SK-N-SH (cell line): Measurements from ENCODE around the gene SBNO1. TPM values are rescaled to one million over a fixed set of nuclear protein-coding genes. Genes with fewer than 3 reads are reported as not detected.

Experiments
- CTCF ChIA-PET: fragments of 300-600, 350-600 bp; formaldehyde crosslinking; extraction: SDS; loops from one replicate; lab custom pipeline; 2021; lab: Yijun Ruan, JAX
- POLR2A ChIA-PET: fragments of 350-600 bp; sonication (Branson Sonifier 250); formaldehyde crosslinking; extraction: SDS; loops from one replicate; lab custom pipeline; 2020; ENCODE audit warnings: antibody characterized with exemption, inconsistent platforms; lab: Yijun Ruan, JAX
- DNase-seq: peaks from one replicate; pipeline ENCODE4 v3.0.0; 2012
- H2AFZ ChIP-seq: fragments of 200-600 bp; sonication (generic); 2 replicates; pipeline ENCODE4 v1.8.1; 2016; ENCODE audit warnings: antibody characterized with exemption, mild to moderate bottlenecking, low read depth
- H3F3A ChIP-seq: fragments of 200-600 bp; sonication (generic); replicated peaks from 2 replicates; pipeline ENCODE3; 2016; ENCODE audit warnings: antibody characterized with exemption, mild to moderate bottlenecking; ENCODE audit not compliant: insufficient read depth
- H3K27ac ChIP-seq, 2 experiments: fragments of 200-500 bp in 1 of 2; fragments of 200-600 bp in 1 of 2; sonication (Bioruptor generic) in 1 of 2; sonication (generic), shearing (Covaris generic) in 1 of 2; 2 replicates each; pipeline versions ENCODE4 v1.5.1 to v1.6.1; 2014 to 2016; ENCODE audit warnings: low read depth in 2 of 2, inconsistent platforms in 1 of 2, low read length in 1 of 2, mild to moderate bottlenecking in 1 of 2, mixed read lengths in 1 of 2
- H3K27me3 ChIP-seq: fragments of 200-600 bp; sonication (generic), shearing (Covaris generic); 2 replicates; pipeline ENCODE4 v1.6.1; 2016; ENCODE audit warnings: mixed run types; ENCODE audit not compliant: insufficient read depth
- H3K36me3 ChIP-seq, 2 experiments: fragments of 200-500 bp in 1 of 2; fragments of 200-600 bp in 1 of 2; sonication (Bioruptor generic) in 1 of 2; sonication (generic) in 1 of 2; replicated peaks in 1 of 2; 2 replicates each; pipeline versions ENCODE3 to v1.5.1; 2014 to 2016; ENCODE audit warnings: low read length in 1 of 2, mild to moderate bottlenecking in 1 of 2; ENCODE audit not compliant: insufficient read depth in 2 of 2, control insufficient read depth in 1 of 2
- H3K4me1 ChIP-seq, 2 experiments: fragments of 200-500 bp in 1 of 2; fragments of 200-600 bp in 1 of 2; sonication (Bioruptor generic) in 1 of 2; sonication (generic), shearing (Covaris generic) in 1 of 2; 2 replicates each; pipeline versions ENCODE4 v1.5.1 to v1.6.1; 2014 to 2016; ENCODE audit warnings: low read depth in 1 of 2, low read length in 1 of 2, mixed run types in 1 of 2; ENCODE audit not compliant: insufficient read depth in 2 of 2, control insufficient read depth in 1 of 2
- H3K4me2 ChIP-seq: fragments of 200-600 bp; sonication (generic), shearing (Covaris generic); 2 replicates; pipeline ENCODE4 v1.6.1; 2017; ENCODE audit warnings: mixed run types
- H3K4me3 ChIP-seq, 2 experiments: fragments of 200-500 bp in 1 of 2; fragments of 200-600 bp in 1 of 2; sonication (Bioruptor generic) in 1 of 2; sonication (generic), shearing (Covaris generic) in 1 of 2; 2 replicates each; pipeline versions ENCODE4 v1.5.1 to v1.8.1; 2014 to 2016; ENCODE audit warnings: low read depth in 2 of 2, inconsistent platforms in 1 of 2, low read length in 1 of 2, mild to moderate bottlenecking in 1 of 2, mixed read lengths in 1 of 2, moderate library complexity in 1 of 2
- H3K79me2 ChIP-seq: fragments of 200-600 bp; sonication (generic); 2 replicates; pipeline ENCODE4 v1.8.1; 2017; ENCODE audit warnings: mild to moderate bottlenecking; ENCODE audit not compliant: insufficient read depth
- H3K9ac ChIP-seq: fragments of 200-600 bp; sonication (generic); 2 replicates; pipeline ENCODE4 v1.6.1; 2017; ENCODE audit warnings: mixed run types
- H3K9me2 ChIP-seq: fragments of 200-600 bp; sonication (generic); 2 replicates; pipeline ENCODE4 v1.6.1; 2017; ENCODE audit warnings: mixed run types
- H3K9me3 ChIP-seq: fragments of 200-600 bp; sonication (generic); 2 replicates; pipeline ENCODE4 v1.6.1; 2017; ENCODE audit warnings: mixed run types, mild to moderate bottlenecking, moderate library complexity
- H4K20me1 ChIP-seq: fragments of 200-600 bp; sonication (generic); 2 replicates; pipeline ENCODE4 v1.6.1; 2017; ENCODE audit warnings: mild to moderate bottlenecking, mixed run types; ENCODE audit not compliant: insufficient read depth
- EP300 ChIP-seq, 2 experiments: IDR thresholded peaks; 2 replicates each; pipeline versions ENCODE4 v1.4.0 to v1.6.1; 2012; ENCODE audit warnings: borderline replicate concordance in 1 of 2, low read depth in 1 of 2, low read length in 1 of 2
- EZH2phosphoT487 ChIP-seq: fragments of 200-600 bp; sonication (generic); IDR thresholded peaks from 2 replicates; pipeline ENCODE4 v1.6.1; 2017; ENCODE audit warnings: low read depth, mixed run types, mild to moderate bottlenecking, antibody characterized with exemption, moderate library complexity, borderline replicate concordance
- FOSL2 ChIP-seq: IDR thresholded peaks from 2 replicates; pipeline ENCODE4 v1.4.0; 2012; ENCODE audit warnings: low read depth, mild to moderate bottlenecking, moderate library complexity, borderline replicate concordance
- GABPA ChIP-seq: IDR thresholded peaks from 2 replicates; pipeline ENCODE4 v1.4.0; 2012; ENCODE audit warnings: low read depth, mild to moderate bottlenecking
- GATA2 ChIP-seq: sonication (generic); formaldehyde crosslinking; IDR thresholded peaks from 2 replicates; pipeline ENCODE4 v1.5.0; 2020; ENCODE audit warnings: mild to moderate bottlenecking, missing genetic modification reagents
- IRF3 ChIP-seq: fragments of 150-350 bp; IDR thresholded peaks from 2 replicates; pipeline ENCODE4 v1.6.1; 2016; ENCODE audit warnings: mild to moderate bottlenecking, low read depth, low read length
- JUND ChIP-seq: IDR thresholded peaks from 2 replicates; pipeline ENCODE4 v1.4.0; 2012
- MEF2A ChIP-seq: IDR thresholded peaks from 2 replicates; pipeline ENCODE4 v1.4.0; 2012; ENCODE audit warnings: low read depth, borderline replicate concordance
- NRF1 ChIP-seq: IDR thresholded peaks from 2 replicates; pipeline ENCODE4 v1.6.1; 2012; ENCODE audit warnings: low read depth, mild to moderate bottlenecking, low read length
- RCOR1 ChIP-seq: fragments of 150-350 bp; IDR thresholded peaks from 2 replicates; pipeline ENCODE4 v1.6.1; 2017; ENCODE audit warnings: antibody characterized with exemption, low read length
- RXRA ChIP-seq: IDR thresholded peaks from 2 replicates; pipeline ENCODE4 v1.4.0; 2012; ENCODE audit warnings: low read depth, mild to moderate bottlenecking, borderline replicate concordance
- TCF12 ChIP-seq: IDR thresholded peaks from 2 replicates; pipeline ENCODE4 v1.4.0; 2012
- WGBS: methylation state at CpG from one replicate; pipeline ENCODE4 v1.1.6; 2017; ENCODE audit warnings: low lambda C conversion rate; 5-methylcytosine and 5-hydroxymethylcytosine counted together
- polyA plus RNA-seq, 3 experiments: library from polyadenylated mRNA; depleted of rRNA; stranded (reverse); fragments of >200 nt; gene quantifications; 2 replicates each; pipeline ENCODE4 v1.2.3, GENCODE V29; 2012
- TF ChIP-seq, protein P1 (sequence below): fragments of 200-600 bp; sonication (generic); IDR thresholded peaks from 2 replicates; pipeline ENCODE4 v1.6.1; 2017; ENCODE audit warnings: antibody characterized with exemption, mild to moderate bottlenecking, moderate library complexity
- TF ChIP-seq, protein P2 (sequence below): IDR thresholded peaks from 2 replicates; pipeline ENCODE4 v1.4.0; 2012; ENCODE audit warnings: low read depth
- TF ChIP-seq, protein P3 (sequence below): IDR thresholded peaks from 2 replicates; pipeline ENCODE4 v1.4.0; 2012; ENCODE audit warnings: low read depth, borderline replicate concordance

SBNO1 gene
- polyA plus RNA-seq, 1 of the 3 experiments (the other 2 are of a cell fraction), result 4.5 TPM

DNA sequence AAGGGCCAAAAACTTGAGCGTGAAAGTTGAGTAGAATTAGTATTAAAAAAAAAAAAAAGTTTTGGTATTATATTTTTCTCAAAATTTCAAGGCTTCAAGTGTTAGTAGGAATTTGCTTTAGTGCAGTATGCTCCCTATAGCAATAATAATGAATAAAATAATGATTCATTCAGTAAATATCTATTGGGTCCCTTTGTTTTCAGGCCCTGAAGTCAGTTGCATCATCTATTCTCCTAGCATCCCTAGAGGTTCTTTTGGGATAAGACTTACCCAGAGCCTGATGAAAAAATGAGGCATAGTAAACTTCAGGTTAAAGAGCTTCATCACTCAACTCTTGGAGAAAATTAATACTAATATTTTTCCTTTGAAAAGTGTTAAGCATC lies 20.3 kb upstream of the SBNO1 start:
- Histone ChIP-seq H3K27ac (peak overlapping the region in 1 of 2 experiments; percentile 59; a peak in 2 of 4 replicates), H3K9ac (peak overlapping the region; percentile 77; the same call in 1 of the 2 replicates), H4K20me1 (peaks cover 3% of the 10 kb centered on the region), H3K27me3 (no peaks in the 10 kb centered on the region), H3K9me2 (no peaks in the 10 kb centered on the region), H3K9me3 (no peaks in the 10 kb centered on the region), H3F3A (peaks cover 18% of the 10 kb centered on the region), H3K79me2 (peaks cover 49% of the 10 kb centered on the region), H3K4me2 (peak overlapping the region; percentile 90), H3K36me3 (no peaks in the 10 kb centered on the region), H2AFZ (peak overlapping the region; percentile 80), H3K4me1 (peaks cover 0 to 12% of the 10 kb centered on the region in 2 experiments; a peak in 3 of 4 replicates), H3K4me3 (peak overlapping the region; percentile 68 to 88)
- ChIA-PET POLR2A (interaction anchor here (1.9 kb wide), 1 partner anchor 20 kb away, joined by 22 read pairs; the partner anchor contains the start of gene SBNO1), CTCF (interaction anchor here (0.9 to 1.6 kb wide), 4 partner anchors 19 to 197 kb away, joined by 3 to 13 read pairs (median 4); no protein-coding TSS in a partner anchor)
- WGBS, result 0% methylated on average over 1 of the region's 1 CpG
- no peak for DNase-seq
- TF ChIP-seq, protein P1, sequence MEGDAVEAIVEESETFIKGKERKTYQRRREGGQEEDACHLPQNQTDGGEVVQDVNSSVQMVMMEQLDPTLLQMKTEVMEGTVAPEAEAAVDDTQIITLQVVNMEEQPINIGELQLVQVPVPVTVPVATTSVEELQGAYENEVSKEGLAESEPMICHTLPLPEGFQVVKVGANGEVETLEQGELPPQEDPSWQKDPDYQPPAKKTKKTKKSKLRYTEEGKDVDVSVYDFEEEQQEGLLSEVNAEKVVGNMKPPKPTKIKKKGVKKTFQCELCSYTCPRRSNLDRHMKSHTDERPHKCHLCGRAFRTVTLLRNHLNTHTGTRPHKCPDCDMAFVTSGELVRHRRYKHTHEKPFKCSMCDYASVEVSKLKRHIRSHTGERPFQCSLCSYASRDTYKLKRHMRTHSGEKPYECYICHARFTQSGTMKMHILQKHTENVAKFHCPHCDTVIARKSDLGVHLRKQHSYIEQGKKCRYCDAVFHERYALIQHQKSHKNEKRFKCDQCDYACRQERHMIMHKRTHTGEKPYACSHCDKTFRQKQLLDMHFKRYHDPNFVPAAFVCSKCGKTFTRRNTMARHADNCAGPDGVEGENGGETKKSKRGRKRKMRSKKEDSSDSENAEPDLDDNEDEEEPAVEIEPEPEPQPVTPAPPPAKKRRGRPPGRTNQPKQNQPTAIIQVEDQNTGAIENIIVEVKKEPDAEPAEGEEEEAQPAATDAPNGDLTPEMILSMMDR, result peak; percentile 17; the same call in 1 of the 2 replicates
- TF ChIP-seq EP300 (IDR thresholded peaks at IDR 0.05; ENCODE audit: borderline replicate concordance in 1 of 2, low read depth in 1 of 2, low read length in 1 of 2), result no peak
- no peak for TF ChIP-seq EZH2phosphoT487
- no peak for TF ChIP-seq GATA2
- TF ChIP-seq RXRA, result no peak
- TF ChIP-seq TCF12, result no peak
- no peak for TF ChIP-seq RCOR1
- no peak for TF ChIP-seq MEF2A
- TF ChIP-seq FOSL2, result 0 out of 2 replicates have a peak, but pooled peaks have one; percentile 49
- TF ChIP-seq, all 33 proteins: peak for 2

DNA sequence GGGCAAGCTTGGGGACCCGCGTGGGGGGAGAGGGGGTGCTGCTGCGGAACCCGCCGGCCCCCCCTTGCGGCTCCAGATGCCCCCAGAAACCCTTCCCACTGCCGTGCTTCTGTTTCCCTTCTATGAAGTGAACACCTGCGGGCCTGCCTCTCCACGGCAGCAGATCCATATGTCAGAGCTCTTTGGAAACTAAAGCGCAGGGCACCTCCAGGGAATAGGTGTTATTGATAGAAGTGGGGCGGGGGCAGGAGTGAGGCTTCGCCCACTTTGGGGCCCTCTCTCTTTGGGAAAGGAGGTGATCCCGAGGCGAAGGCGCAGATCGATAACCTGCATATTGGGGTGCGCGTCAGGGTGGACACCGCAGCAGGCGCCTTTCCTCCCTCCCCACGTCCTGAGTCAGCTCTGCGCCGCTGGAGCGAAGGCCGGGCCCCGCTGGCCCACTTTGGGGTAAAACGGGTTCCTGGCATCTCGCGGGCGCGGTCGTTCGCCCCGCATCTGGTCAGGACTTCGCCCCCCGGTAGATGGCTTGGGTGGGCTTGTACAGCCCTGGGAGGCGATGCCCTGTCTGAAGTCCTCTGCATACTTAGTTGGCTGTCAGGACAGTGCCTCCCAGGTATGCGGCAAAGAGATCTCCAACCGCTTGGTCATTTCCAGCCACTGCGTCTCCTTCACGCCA lies 19.8 kb upstream of the SBNO1 start:
- no peaks in the 10 kb centered on the region for H3K36me3 ChIP-seq
- H3K79me2 ChIP-seq, result peaks cover 44% of the 10 kb centered on the region
- peak overlapping the region; percentile 80 for H2AFZ ChIP-seq
- ChIA-PET POLR2A (interaction anchor here (1.2 to 1.9 kb wide), 4 partner anchors 20 to 199 kb away, joined by 6 to 22 read pairs (median 7); partner anchors contain the start of genes MPHOSPH9, MTRFR, SBNO1 and TMED2), CTCF (interaction anchor here (1.3 to 1.6 kb wide), 5 partner anchors 19 to 197 kb away, joined by 3 to 13 read pairs (median 5); no protein-coding TSS in a partner anchor)
- no peaks in the 10 kb centered on the region for H3K9me2 ChIP-seq
- peak; percentile 44 for DNase-seq
- peak overlapping the region; percentile 68 to 88 for H3K4me3 ChIP-seq
- peak overlapping the region; percentile 77 for H3K9ac ChIP-seq
- no peaks in the 10 kb centered on the region for H3K27me3 ChIP-seq
- no peaks in the 10 kb centered on the region for H4K20me1 ChIP-seq
- peaks cover 18% of the 10 kb centered on the region for H3F3A ChIP-seq
- TF ChIP-seq, protein P1, result peak; percentile 26
- TF ChIP-seq GABPA (no peak), IRF3 (no peak), JUND (no peak), NRF1 (no peak), FOSL2 (no peak)
- TF ChIP-seq, protein P2, sequence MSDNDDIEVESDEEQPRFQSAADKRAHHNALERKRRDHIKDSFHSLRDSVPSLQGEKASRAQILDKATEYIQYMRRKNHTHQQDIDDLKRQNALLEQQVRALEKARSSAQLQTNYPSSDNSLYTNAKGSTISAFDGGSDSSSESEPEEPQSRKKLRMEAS, result no peak
- TF ChIP-seq, protein P3, sequence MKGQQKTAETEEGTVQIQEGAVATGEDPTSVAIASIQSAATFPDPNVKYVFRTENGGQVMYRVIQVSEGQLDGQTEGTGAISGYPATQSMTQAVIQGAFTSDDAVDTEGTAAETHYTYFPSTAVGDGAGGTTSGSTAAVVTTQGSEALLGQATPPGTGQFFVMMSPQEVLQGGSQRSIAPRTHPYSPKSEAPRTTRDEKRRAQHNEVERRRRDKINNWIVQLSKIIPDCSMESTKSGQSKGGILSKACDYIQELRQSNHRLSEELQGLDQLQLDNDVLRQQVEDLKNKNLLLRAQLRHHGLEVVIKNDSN, result no peak
- H3K27ac ChIP-seq, result peak overlapping the region; percentile 44 to 59
- WGBS, result 1% methylated on average over 21 of the region's 41 CpGs
- peaks cover 0 to 10% of the 10 kb centered on the region in 2 experiments; a peak in 3 of 4 replicates for H3K4me1 ChIP-seq
- H3K4me2 ChIP-seq, result peak overlapping the region; percentile 90
- no peaks in the 10 kb centered on the region for H3K9me3 ChIP-seq
